Measurements from ENCODE around the gene GLI3.

DNA sequence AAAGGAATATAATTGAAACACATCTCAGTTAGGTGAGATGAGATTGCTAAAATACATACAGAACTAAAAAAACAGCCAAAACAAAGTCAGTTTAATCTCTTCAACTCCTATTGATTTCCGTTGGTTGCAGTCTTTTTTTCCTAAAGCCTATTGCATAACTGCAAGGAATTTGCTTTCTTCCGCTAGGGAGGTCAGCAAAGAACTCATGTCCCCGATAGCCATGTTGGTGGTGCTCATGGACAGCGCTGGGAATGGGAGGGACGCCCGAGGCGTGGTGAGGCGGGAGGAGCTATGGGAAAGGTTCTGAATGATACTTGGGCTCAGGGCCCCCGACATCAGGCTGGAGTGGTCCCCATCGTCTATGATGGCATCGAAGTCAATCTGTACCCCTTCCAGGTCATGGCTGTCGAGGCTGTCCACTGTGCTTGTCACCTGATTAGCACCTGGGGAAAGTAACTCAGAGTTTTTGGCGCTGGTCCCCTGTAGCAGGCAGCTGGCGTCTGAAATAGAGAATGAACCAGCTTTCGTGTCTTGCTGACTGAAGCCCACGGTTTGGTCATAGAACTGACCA lies 272.7 kb downstream of the GLI3 start:
- no peak for TF ChIP-seq EZH2 (IDR thresholded peaks at IDR 0.05; ENCODE audit: borderline replicate concordance, low read depth, low read length, severe bottlenecking)
- TF ChIP-seq, protein P1, sequence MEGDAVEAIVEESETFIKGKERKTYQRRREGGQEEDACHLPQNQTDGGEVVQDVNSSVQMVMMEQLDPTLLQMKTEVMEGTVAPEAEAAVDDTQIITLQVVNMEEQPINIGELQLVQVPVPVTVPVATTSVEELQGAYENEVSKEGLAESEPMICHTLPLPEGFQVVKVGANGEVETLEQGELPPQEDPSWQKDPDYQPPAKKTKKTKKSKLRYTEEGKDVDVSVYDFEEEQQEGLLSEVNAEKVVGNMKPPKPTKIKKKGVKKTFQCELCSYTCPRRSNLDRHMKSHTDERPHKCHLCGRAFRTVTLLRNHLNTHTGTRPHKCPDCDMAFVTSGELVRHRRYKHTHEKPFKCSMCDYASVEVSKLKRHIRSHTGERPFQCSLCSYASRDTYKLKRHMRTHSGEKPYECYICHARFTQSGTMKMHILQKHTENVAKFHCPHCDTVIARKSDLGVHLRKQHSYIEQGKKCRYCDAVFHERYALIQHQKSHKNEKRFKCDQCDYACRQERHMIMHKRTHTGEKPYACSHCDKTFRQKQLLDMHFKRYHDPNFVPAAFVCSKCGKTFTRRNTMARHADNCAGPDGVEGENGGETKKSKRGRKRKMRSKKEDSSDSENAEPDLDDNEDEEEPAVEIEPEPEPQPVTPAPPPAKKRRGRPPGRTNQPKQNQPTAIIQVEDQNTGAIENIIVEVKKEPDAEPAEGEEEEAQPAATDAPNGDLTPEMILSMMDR (IDR thresholded peaks at IDR 0.05; ENCODE audit: borderline replicate concordance, extremely low read depth, low read length, poor library complexity, severe bottlenecking): no peak

All from DND-41 (cell line).